Fibroblast of pulmonary artery (primary cell): ENCODE data around the gene TAGLN2.

Source experiments
- DNase-seq: peaks from one replicate; pipeline ENCODE4 v3.0.0-alpha.2; 2010; ENCODE audit warnings: low read depth
- H3K4me3 ChIP-seq: replicated peaks from 2 replicates; pipeline ENCODE4 v1.5.1; 2011; ENCODE audit warnings: low read depth, mild to moderate bottlenecking, control low read depth, low read length, moderate library complexity
- CTCF ChIP-seq: IDR thresholded peaks from 2 replicates; pipeline ENCODE4 v1.5.1; 2011; ENCODE audit warnings: mild to moderate bottlenecking, control low read depth, low read length, inconsistent platforms; ENCODE audit errors: missing control alignments

Gene TAGLN2

DNA sequence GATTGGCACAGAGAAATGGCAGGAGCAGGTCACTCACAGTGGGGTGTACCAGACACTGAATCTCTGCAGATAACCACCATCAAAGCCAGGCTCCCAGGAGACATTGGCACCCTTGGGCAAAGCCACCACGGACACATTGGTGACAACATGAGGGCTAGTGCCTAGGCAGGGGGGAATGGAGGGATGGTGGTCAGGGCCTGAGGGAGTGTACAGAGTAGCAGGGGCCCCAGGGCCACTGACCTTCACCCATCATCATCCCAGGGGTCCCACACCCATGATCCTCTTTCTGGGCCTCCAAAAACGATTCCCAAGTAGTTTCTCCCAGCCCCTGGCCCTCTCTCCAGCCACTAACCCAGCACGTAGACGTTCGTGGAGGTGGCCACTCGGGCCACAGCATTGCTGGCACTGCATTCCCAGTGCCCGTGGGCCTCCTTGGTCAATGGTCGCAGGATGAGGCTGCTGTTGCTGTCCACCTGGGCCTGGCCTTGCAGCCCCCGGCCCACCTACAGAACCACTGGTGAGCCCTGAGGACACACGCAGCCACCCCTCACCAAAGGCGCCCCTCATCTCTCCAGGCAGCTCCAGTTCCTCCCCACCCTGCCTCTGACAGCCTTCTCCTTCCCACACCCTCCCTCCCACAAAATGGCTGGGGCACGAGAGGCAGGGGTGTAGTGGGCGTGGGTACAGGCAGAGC lies 5.9 kb upstream of the TAGLN2 start:
- no peak for TF ChIP-seq CTCF

GRCh38 chr1:159930634-159931033 lies 5.3 kb upstream of the TAGLN2 start:
- no peak overlapping the region for H3K4me3 ChIP-seq
- no peak for DNase-seq
- TF ChIP-seq CTCF = no peak

More for the DNA sequence above, 5.9 kb upstream of the TAGLN2 start:
- no peak overlapping the region for H3K4me3 ChIP-seq
- no peak for DNase-seq

DNA sequence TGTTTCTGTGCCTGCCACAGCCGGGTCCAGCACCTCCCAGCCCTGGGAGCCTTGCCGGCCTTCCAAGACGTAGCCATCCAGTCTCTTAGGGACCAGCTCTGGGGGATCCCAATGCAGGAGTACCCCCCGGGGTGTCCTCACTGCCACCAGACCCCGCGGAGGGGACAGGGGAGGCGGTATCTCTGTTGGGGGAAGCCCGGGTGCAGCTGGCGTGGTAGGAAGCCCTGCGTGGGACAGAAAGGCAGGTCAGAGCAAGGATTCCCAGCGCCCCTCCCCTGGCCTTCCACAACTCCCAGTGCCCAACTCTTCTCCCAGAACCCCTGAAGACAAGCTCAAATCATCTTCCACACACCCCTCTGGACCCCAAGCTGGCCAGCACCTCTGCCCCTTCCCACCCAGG lies 4.9 kb upstream of the TAGLN2 start:
- no peak for DNase-seq
- no peak overlapping the region for H3K4me3 ChIP-seq
- TF ChIP-seq CTCF = no peak

DNA sequence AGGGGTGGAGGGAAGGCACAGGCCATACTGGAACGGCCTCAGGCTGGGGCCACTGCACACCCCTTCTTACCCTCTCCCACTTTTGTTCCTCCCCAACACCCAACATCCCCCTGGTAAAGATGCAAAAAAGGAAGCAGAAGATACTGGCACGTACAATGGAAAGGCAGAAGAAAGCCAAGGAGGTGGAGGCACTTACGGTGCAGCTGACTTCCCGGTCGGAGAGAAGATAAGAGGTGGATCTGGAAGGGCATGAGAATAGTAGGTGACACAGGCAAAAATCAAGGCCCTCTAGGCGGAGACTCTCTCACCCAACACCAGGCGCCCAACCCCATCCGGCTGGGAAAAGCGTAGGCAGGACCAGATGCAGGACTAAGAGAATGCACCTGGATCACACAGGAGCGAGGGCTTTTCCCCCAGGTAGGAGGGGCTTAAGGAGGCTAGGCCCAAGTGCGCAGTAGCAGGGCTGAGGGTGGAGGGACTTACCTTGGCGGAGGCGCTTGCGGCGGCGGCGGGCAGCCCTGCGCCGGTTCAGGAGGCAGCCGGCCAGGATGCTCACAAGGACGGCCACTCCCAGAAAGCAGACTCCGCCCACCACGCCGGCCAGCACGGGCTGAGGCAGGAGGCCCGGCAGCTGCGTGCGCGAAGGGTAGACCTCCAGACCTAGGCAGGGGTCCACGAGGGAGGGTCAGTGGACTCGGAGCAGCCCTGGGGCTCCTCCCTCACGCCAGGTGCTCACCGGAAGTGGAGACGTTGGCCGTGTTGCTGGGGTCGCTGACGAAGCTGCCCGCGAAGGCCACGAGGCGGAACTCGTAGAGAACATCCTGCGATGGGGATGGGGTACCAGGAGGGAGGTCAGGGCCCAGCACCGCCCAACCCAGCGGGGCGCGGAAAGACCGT lies 4.1 kb upstream of the TAGLN2 start:
- no peak overlapping the region for H3K4me3 ChIP-seq
- TF ChIP-seq CTCF = no peak
- no peak for DNase-seq

DNA sequence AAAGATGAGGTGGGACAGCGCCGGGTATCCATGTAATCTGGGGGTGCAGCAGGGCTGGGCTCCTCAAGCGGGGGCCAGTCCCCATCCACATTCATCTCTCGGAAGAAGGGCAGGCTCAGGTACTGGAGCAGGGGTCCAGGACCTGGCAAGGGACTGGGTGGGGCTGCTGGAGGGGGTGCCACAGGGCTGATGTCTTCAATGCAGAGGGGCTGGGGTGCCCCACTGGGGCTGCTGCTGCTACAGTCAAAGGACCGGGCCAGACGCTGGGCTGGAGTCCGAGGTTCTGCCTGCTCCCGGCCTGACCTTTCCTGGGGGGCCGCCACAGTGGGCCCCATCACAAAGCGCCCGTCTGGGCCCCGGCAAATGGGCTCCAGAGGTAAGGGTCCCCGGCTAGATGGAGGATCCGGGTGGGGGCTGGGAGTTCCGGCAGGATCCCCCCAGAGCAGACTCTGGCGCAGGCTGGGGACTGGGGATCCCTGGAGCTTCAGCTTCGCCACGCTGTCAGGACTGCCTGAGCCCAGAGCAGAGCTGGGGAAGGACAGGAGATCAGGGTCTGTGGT lies 3.3 kb upstream of the TAGLN2 start:
- no peak for TF ChIP-seq CTCF
- DNase-seq = no peak
- H3K4me3 ChIP-seq = no peak overlapping the region

GRCh38 chr1:159927849-159928431 lies 2.6 kb upstream of the TAGLN2 start:
- TF ChIP-seq CTCF = no peak
- DNase-seq = no peak
- no peak overlapping the region for H3K4me3 ChIP-seq
